GM13976 (cell line): ENCODE measurements around the gene RHOU.

Experiments used
- DNase-seq: peaks from one replicate; pipeline ENCODE4 v3.0.0; 2012; ENCODE audit warnings: low spot score
- CTCF ChIP-seq: IDR thresholded peaks from 2 replicates; pipeline ENCODE4 v1.5.1; 2012; ENCODE audit warnings: borderline replicate concordance, mild to moderate bottlenecking; ENCODE audit not compliant: insufficient read depth; ENCODE audit errors: extremely low read depth, missing control alignments, control extremely low read depth
- in situ Hi-C: fragments of 300-500 bp; cut with MboI; formaldehyde crosslinking; loops from one replicate; pipeline ENCODE4 v1.12.0; 2022; ENCODE audit warnings: low sequenced_read_pairs, mixed read lengths, inconsistent platforms; ENCODE audit not compliant: unreplicated experiment

Gene RHOU

GRCh38 chr1:228794810-228795209 lies 59.5 kb downstream of the RHOU start:
- DNase-seq, result peak; percentile 47
- TF ChIP-seq CTCF, result no peak
- in situ Hi-C loops, result no loop called here

GRCh38 chr1:228795596-228795995 lies 60.3 kb downstream of the RHOU start:
- TF ChIP-seq CTCF, result no peak
- no peak for DNase-seq
- in situ Hi-C loops, result no loop called here
